ENCODE data around the gene IFI16.

IFI16 gene

GRCh38 chr1:159009704-159010361 is at the start of gene IFI16:
IFI16 (plus strand) TSS chr1:159009907; CDS start chr1:159014681, 4,774 bp downstream.
- in situ Hi-C loops (cut with MboI; ENCODE audit: low sequenced_read_pairs), result no loop called here

- in situ Hi-C loops (cut with MboI; ENCODE audit: low sequenced_read_pairs), result no loop called here
Observed at GRCh38 chr1:158961178-158961577, 48.5 kb upstream of the IFI16 start.

GRCh38 chr1:158962983-158963382 is 46.7 kb upstream of the IFI16 start:
- in situ Hi-C loops (cut with MboI; ENCODE audit: low sequenced_read_pairs), result no loop called here

- in situ Hi-C loops (cut with MboI; ENCODE audit: low sequenced_read_pairs), result no loop called here
Observed at GRCh38 chr1:158969166-158969565, 40.5 kb upstream of the IFI16 start.

GRCh38 chr1:158969855-158970254 is 39.9 kb upstream of the IFI16 start:
- in situ Hi-C loops (cut with MboI; ENCODE audit: low sequenced_read_pairs), result no loop called here

- in situ Hi-C loops (cut with MboI; ENCODE audit: low sequenced_read_pairs), result no loop called here
Observed at GRCh38 chr1:158972841-158973240, 36.9 kb upstream of the IFI16 start.

- in situ Hi-C loops (cut with MboI; ENCODE audit: low sequenced_read_pairs), result loop anchor here (25.0 kb wide), 2 partner anchors 189 to 464 kb away; partner anchors contain the start of gene OR6N2
Observed at GRCh38 chr1:158976219-158976618, 33.5 kb upstream of the IFI16 start.

- in situ Hi-C loops (cut with MboI; ENCODE audit: low sequenced_read_pairs), result loop anchor here (25.0 kb wide), 2 partner anchors 191 to 466 kb away; partner anchors contain the start of gene OR6N2
Observed at GRCh38 chr1:158978730-158979129, 31.0 kb upstream of the IFI16 start.

GRCh38 chr1:158979229-158979628 is 30.5 kb upstream of the IFI16 start:
- in situ Hi-C loops (cut with MboI; ENCODE audit: low sequenced_read_pairs), result loop anchor here (25.0 kb wide), 2 partner anchors 192 to 467 kb away; partner anchors contain the start of gene OR6N2

GRCh38 chr1:158983235-158983634 is 26.5 kb upstream of the IFI16 start:
- in situ Hi-C loops (cut with MboI; ENCODE audit: low sequenced_read_pairs), result loop anchor here (25.0 kb wide), 2 partner anchors 196 to 471 kb away; partner anchors contain the start of gene OR6N2

- in situ Hi-C loops (cut with MboI; ENCODE audit: low sequenced_read_pairs), result loop anchor here (25.0 kb wide), 2 partner anchors 197 to 472 kb away; partner anchors contain the start of gene OR6N2
Observed at GRCh38 chr1:158984386-158984785, 25.3 kb upstream of the IFI16 start.

- in situ Hi-C loops (cut with MboI; ENCODE audit: low sequenced_read_pairs), result loop anchor here (25.0 kb wide), 2 partner anchors 202 to 477 kb away; partner anchors contain the start of gene OR6N2
Observed at GRCh38 chr1:158989424-158989823, 20.3 kb upstream of the IFI16 start.

- in situ Hi-C loops (cut with MboI; ENCODE audit: low sequenced_read_pairs), result loop anchor here (25.0 kb wide), 2 partner anchors 206 to 481 kb away; partner anchors contain the start of gene OR6N2
Observed at GRCh38 chr1:158992787-158993312, 16.9 kb upstream of the IFI16 start.

GRCh38 chr1:158996998-158997397 is 12.7 kb upstream of the IFI16 start:
- in situ Hi-C loops (cut with MboI; ENCODE audit: low sequenced_read_pairs), result loop anchor here (25.0 kb wide), 2 partner anchors 210 to 485 kb away; partner anchors contain the start of gene OR6N2

- in situ Hi-C loops (cut with MboI; ENCODE audit: low sequenced_read_pairs), result loop anchor here (25.0 kb wide), 2 partner anchors 211 to 486 kb away; partner anchors contain the start of gene OR6N2
Observed at GRCh38 chr1:158998037-158998780, 11.5 kb upstream of the IFI16 start.

GRCh38 chr1:158998781-158999161 is 10.9 kb upstream of the IFI16 start:
- in situ Hi-C loops (cut with MboI; ENCODE audit: low sequenced_read_pairs), result loop anchor here (25.0 kb wide), 2 partner anchors 211 to 486 kb away; partner anchors contain the start of gene OR6N2

- in situ Hi-C loops (cut with MboI; ENCODE audit: low sequenced_read_pairs), result loop anchor here (25.0 kb wide), 2 partner anchors 212 to 487 kb away; partner anchors contain the start of gene OR6N2
Observed at GRCh38 chr1:158999316-159000069, 10.2 kb upstream of the IFI16 start.

- in situ Hi-C loops (cut with MboI; ENCODE audit: low sequenced_read_pairs), result no loop called here
Observed at GRCh38 chr1:159000070-159000409, 9.7 kb upstream of the IFI16 start.

- in situ Hi-C loops (cut with MboI; ENCODE audit: low sequenced_read_pairs), result no loop called here
Observed at GRCh38 chr1:159000625-159001024, 9.1 kb upstream of the IFI16 start.

- in situ Hi-C loops (cut with MboI; ENCODE audit: low sequenced_read_pairs), result no loop called here
Observed at GRCh38 chr1:159005161-159005560, 4.5 kb upstream of the IFI16 start.

GRCh38 chr1:159005676-159006075 is 4.0 kb upstream of the IFI16 start:
- in situ Hi-C loops (cut with MboI; ENCODE audit: low sequenced_read_pairs), result no loop called here
